B cell (primary cell): ENCODE results near the gene TSHR. TPM values are rescaled to one million over a fixed set of nuclear protein-coding genes. Genes with fewer than 3 reads are reported as not detected.

Source experiments
- ATAC-seq: fragments of 200-7000 bp; cut with Tn5 transposase; one replicate; pipeline ENCODE4 v1.10.0; 2021; ENCODE audit warnings: low read depth, mild to moderate bottlenecking, moderate number of reproducible peaks, moderate library complexity
- CTCF ChIA-PET: fragments of 350-600 bp; sonication (Branson Sonifier 250); formaldehyde crosslinking; loops from one replicate; lab custom pipeline; 2021; ENCODE audit warnings: antibody characterized with exemption, inconsistent platforms; lab: Charles Lee
- POLR2A ChIA-PET: fragments of 350-600 bp; sonication (Branson Sonifier 250); formaldehyde crosslinking; loops from one replicate; lab custom pipeline; 2021; ENCODE audit warnings: antibody characterized with exemption; lab: Charles Lee
- DNase-seq: peaks from one replicate; pipeline ENCODE4 v3.0.0; 2013
- H2AFZ ChIP-seq: 2 replicates; pipeline ENCODE4 v1.6.1; 2012; ENCODE audit warnings: mild to moderate bottlenecking, low read depth, low read length; ENCODE audit not compliant: insufficient read depth, poor library complexity, severe bottlenecking
- H3K27ac ChIP-seq, 2 donors: 1 replicate in 1 of 2; 2 replicates in 1 of 2; pipeline ENCODE4 v1.5.1; 2012 to 2013; ENCODE audit warnings: low read length in 2 of 2, mild to moderate bottlenecking in 2 of 2, moderate library complexity in 1 of 2
- H3K27me3 ChIP-seq, 4 experiments: fragments of 200-600 bp in 1 of 4; sonication (generic) in 1 of 4; replicated peaks in 1 of 4; 1 replicate in 2 of 4; 2 replicates in 2 of 4; pipeline versions ENCODE4 v1.6.1 to v1.7.0; 2013 to 2016; ENCODE audit warnings: low read length in 3 of 4, mild to moderate bottlenecking in 2 of 4, mixed read lengths in 1 of 4, moderate library complexity in 1 of 4; ENCODE audit not compliant: insufficient read depth in 4 of 4, control insufficient read depth in 3 of 4; ENCODE audit errors: control extremely low read depth in 1 of 4
- H3K36me3 ChIP-seq, 2 experiments: replicated peaks in 1 of 2; 1 replicate in 1 of 2; 2 replicates in 1 of 2; pipeline versions ENCODE4 v1.6.1 to v1.7.1; 2013; ENCODE audit warnings: low read length in 1 of 2; ENCODE audit not compliant: insufficient read depth in 2 of 2, control insufficient read depth in 1 of 2; ENCODE audit errors: control extremely low read depth in 1 of 2, extremely low read depth in 1 of 2
- H3K4me1 ChIP-seq, 2 donors: fragments of 200-600 bp in 1 of 2; sonication (generic) in 1 of 2; 1 replicate in 1 of 2; 2 replicates in 1 of 2; pipeline versions ENCODE4 v1.5.1 to v1.6.1; 2013 to 2017; ENCODE audit warnings: low read length in 2 of 2; ENCODE audit not compliant: control insufficient read depth in 2 of 2, insufficient read depth in 2 of 2
- H3K4me2 ChIP-seq: replicated peaks from 2 replicates; pipeline ENCODE3; 2012; ENCODE audit warnings: mild to moderate bottlenecking, low read depth, low read length; ENCODE audit not compliant: poor library complexity, severe bottlenecking
- H3K4me3 ChIP-seq, 5 experiments: fragments of 200-600 bp in 1 of 5; sonication (generic) in 1 of 5; 1 replicate in 3 of 5; 2 replicates in 2 of 5; pipeline versions ENCODE4 v1.5.1 to v1.7.0; 2011 to 2016; ENCODE audit warnings: low read length in 4 of 5, mild to moderate bottlenecking in 4 of 5, low read depth in 2 of 5, control low read depth in 1 of 5, moderate library complexity in 1 of 5; ENCODE audit not compliant: insufficient read depth in 1 of 5; ENCODE audit errors: control extremely low read depth in 1 of 5, extremely low read depth in 1 of 5
- H3K79me2 ChIP-seq: fragments of 200-600 bp; sonication (generic); one replicate; pipeline ENCODE4 v1.6.0; 2016; ENCODE audit warnings: low read length; ENCODE audit not compliant: control insufficient read depth, insufficient read depth
- H3K9ac ChIP-seq: fragments of 200-600 bp; sonication (generic); 2 replicates; pipeline ENCODE4 v1.6.1; 2017; ENCODE audit warnings: mild to moderate bottlenecking, low read length, moderate library complexity
- H3K9me3 ChIP-seq, 3 donors: one replicate each; pipeline versions ENCODE4 v1.6.1 to v1.7.1; 2013; ENCODE audit warnings: low read length in 2 of 3; ENCODE audit not compliant: control insufficient read depth in 2 of 3, insufficient read depth in 1 of 3; ENCODE audit errors: control extremely low read depth in 1 of 3
- H4K20me1 ChIP-seq: 2 replicates; pipeline ENCODE4 v1.6.0; 2012; ENCODE audit warnings: mild to moderate bottlenecking, low read length; ENCODE audit not compliant: insufficient read depth, control insufficient read depth, poor library complexity, severe bottlenecking
- H3K27ac Mint-ChIP-seq: one replicate; pipeline ENCODE4 v1.8.0; 2021; ENCODE audit warnings: mixed read lengths
- H3K27me3 Mint-ChIP-seq: one replicate; pipeline ENCODE4 v1.8.0; 2021; ENCODE audit warnings: mixed read lengths
- H3K4me1 Mint-ChIP-seq: one replicate; pipeline ENCODE4 v1.8.0; 2021; ENCODE audit warnings: mixed read lengths
- H3K4me3 Mint-ChIP-seq: one replicate; pipeline ENCODE4 v1.8.0; 2021; ENCODE audit warnings: mixed read lengths
- H3K9me3 Mint-ChIP-seq: one replicate; pipeline ENCODE4 v1.8.0; 2022; ENCODE audit warnings: mixed read lengths; ENCODE audit not compliant: insufficient read depth
- CTCF ChIP-seq: fragments of 200-600 bp; IDR thresholded peaks from one replicate; pipeline ENCODE4 v1.8.0; 2022; ENCODE audit warnings: antibody characterized with exemption, mild to moderate bottlenecking
- EZH2 ChIP-seq: IDR thresholded peaks from 2 replicates; pipeline ENCODE4 v1.6.1; 2012; ENCODE audit warnings: borderline replicate concordance, low read depth, mild to moderate bottlenecking, moderate library complexity, low read length; ENCODE audit not compliant: insufficient read depth, poor library complexity, severe bottlenecking
- WGBS: methylation state at CpG from one replicate; pipeline ENCODE4 v1.1.5; 2013; ENCODE audit warnings: missing lambda C conversion rate; ENCODE audit not compliant: insufficient coverage; 5-methylcytosine and 5-hydroxymethylcytosine counted together
- intact Hi-C: fragments of 100-400 bp; cut with micrococcal nuclease; formaldehyde crosslinking; loops from one replicate; pipeline ENCODE4 v1.10.0; 2022
- polyA plus RNA-seq: library from polyadenylated mRNA; depleted of rRNA; stranded (reverse); fragments of >200 nt; gene quantifications from 2 replicates; pipeline ENCODE4 v1.2.3, GENCODE V29; 2012
- total RNA-seq, 2 donors: library from RNA; stranded (reverse); fragments of 120-200 nt in 1 of 2; gene quantifications; 1 replicate in 1 of 2; 2 replicates in 1 of 2; pipeline versions ENCODE4 v1.2.3 to v1.2.4, GENCODE V29; 2013 to 2022

Gene TSHR
- total and polyA plus RNA-seq, 2 donors (not counting 1 experiment from before 2014, with no cell fraction given): 0.15 to 0.37 TPM

GRCh38 chr14:81009346-81009745 lies 53.9 kb downstream of the TSHR start:
- Histone ChIP-seq H3K4me2 (no peak overlapping the region), H3K27ac (no peak overlapping the region), H3K9ac (no peak overlapping the region), H3K27me3 (no peaks in the 10 kb centered on the region), H3K9me3 (no peaks in the 10 kb centered on the region), H2AFZ (no peak overlapping the region), H3K36me3 (no peaks in the 10 kb centered on the region), H3K79me2 (no peaks in the 10 kb centered on the region), H4K20me1 (no peaks in the 10 kb centered on the region), H3K4me1 (no peaks in the 10 kb centered on the region), H3K4me3 (no peak overlapping the region)
- CTCF ChIA-PET: no interaction called here
- TF ChIP-seq CTCF (no peak), EZH2 (no peak)
- POLR2A ChIA-PET: no interaction called here
- intact Hi-C loops: no loop called here
- Mint-ChIP-seq H3K27me3 (peaks cover 1% of the 10 kb centered on the region), H3K4me3 (no peak overlapping the region), H3K9me3 (no peaks in the 10 kb centered on the region), H3K27ac (no peak overlapping the region), H3K4me1 (no peaks in the 10 kb centered on the region)
- no peak for ATAC-seq
- no CpG with 5 or more reads among the region's 2 CpGs for WGBS
- no peak for DNase-seq

- POLR2A ChIA-PET: no interaction called here
- Histone ChIP-seq H3K79me2 (no peaks in the 10 kb centered on the region), H4K20me1 (no peaks in the 10 kb centered on the region), H2AFZ (no peak overlapping the region), H3K27ac (no peak overlapping the region), H3K4me3 (no peak overlapping the region), H3K27me3 (peaks cover 0 to 3% (median 1%) of the 10 kb centered on the region in 4 experiments), H3K4me2 (no peak overlapping the region), H3K9ac (no peak overlapping the region), H3K9me3 (no peaks in the 10 kb centered on the region), H3K36me3 (no peaks in the 10 kb centered on the region), H3K4me1 (no peaks in the 10 kb centered on the region)
- 75% methylated on average over 1 of the region's 3 CpGs for WGBS
- no peak overlapping the region for H3K4me3 Mint-ChIP-seq
- no peaks in the 10 kb centered on the region for H3K9me3 Mint-ChIP-seq
- H3K4me1 Mint-ChIP-seq: no peaks in the 10 kb centered on the region
- H3K27ac Mint-ChIP-seq: no peak overlapping the region
- CTCF ChIA-PET: no interaction called here
- TF ChIP-seq CTCF (no peak), EZH2 (no peak)
- DNase-seq (no peak), ATAC-seq (no peak)
- peaks cover 15% of the 10 kb centered on the region for H3K27me3 Mint-ChIP-seq
- intact Hi-C loops: no loop called here
These were observed 62.8 kb downstream of the TSHR start for GRCh38 chr14:81018251-81018650.
